ENCODE results near the gene PTAFR. TPM values are rescaled to one million over a fixed set of nuclear protein-coding genes. Genes with fewer than 3 reads are reported as not detected.
A peak's percentile ranks its signal among the peaks of the same experiment; 100 is the strongest.

Gene PTAFR
- total RNA-seq, 1 experiment from 2014 or later = 2.6 TPM

GRCh38 chr1:28173980-28174297 lies 2.6 kb downstream of the PTAFR start:
- POLR2A ChIA-PET = no interaction called here
- H3K36me3 Mint-ChIP-seq = no peaks in the 10 kb centered on the region
- TF ChIP-seq SP1 (CRISPR knock-in tag; conservative IDR thresholded peaks at IDR 0.05) (no peak), IRF1 (CRISPR knock-in tag; IDR thresholded peaks at IDR 0.05) (no peak), NFATC4 (CRISPR knock-in tag; IDR thresholded peaks at IDR 0.05) (no peak), OVOL2 (CRISPR knock-in tag; IDR thresholded peaks at IDR 0.05; ENCODE audit: borderline replicate concordance) (no peak), USF1 (CRISPR knock-in tag; IDR thresholded peaks at IDR 0.05) (no peak), PRRX2 (CRISPR knock-in tag; IDR thresholded peaks at IDR 0.05) (no peak), ZNF416 (CRISPR knock-in tag; IDR thresholded peaks at IDR 0.05) (no peak), MYBL2 (CRISPR knock-in tag; IDR thresholded peaks at IDR 0.05) (no peak)
- TF ChIP-seq, protein P1, sequence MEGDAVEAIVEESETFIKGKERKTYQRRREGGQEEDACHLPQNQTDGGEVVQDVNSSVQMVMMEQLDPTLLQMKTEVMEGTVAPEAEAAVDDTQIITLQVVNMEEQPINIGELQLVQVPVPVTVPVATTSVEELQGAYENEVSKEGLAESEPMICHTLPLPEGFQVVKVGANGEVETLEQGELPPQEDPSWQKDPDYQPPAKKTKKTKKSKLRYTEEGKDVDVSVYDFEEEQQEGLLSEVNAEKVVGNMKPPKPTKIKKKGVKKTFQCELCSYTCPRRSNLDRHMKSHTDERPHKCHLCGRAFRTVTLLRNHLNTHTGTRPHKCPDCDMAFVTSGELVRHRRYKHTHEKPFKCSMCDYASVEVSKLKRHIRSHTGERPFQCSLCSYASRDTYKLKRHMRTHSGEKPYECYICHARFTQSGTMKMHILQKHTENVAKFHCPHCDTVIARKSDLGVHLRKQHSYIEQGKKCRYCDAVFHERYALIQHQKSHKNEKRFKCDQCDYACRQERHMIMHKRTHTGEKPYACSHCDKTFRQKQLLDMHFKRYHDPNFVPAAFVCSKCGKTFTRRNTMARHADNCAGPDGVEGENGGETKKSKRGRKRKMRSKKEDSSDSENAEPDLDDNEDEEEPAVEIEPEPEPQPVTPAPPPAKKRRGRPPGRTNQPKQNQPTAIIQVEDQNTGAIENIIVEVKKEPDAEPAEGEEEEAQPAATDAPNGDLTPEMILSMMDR (IDR thresholded peaks at IDR 0.05) = no peak
- DNase-seq (ENCODE audit: low spot score) = no peak
- H3K27ac Mint-ChIP-seq = peak overlapping the region; percentile 86; the same call in 1 of the 2 replicates
- H3K9me3 Mint-ChIP-seq = no peaks in the 10 kb centered on the region
- ATAC-seq = no peak
- CTCF ChIA-PET = interaction anchor here (0.7 to 1.1 kb wide), 2 partner anchors 26 to 85 kb away, joined by 3 read pairs; partner anchors contain the start of gene EYA3
- H3K27me3 Mint-ChIP-seq (ENCODE audit: low read depth) = no peaks in the 10 kb centered on the region
- H3K4me1 Mint-ChIP-seq = peaks cover 10% of the 10 kb centered on the region
- no peak overlapping the region for H3K4me3 Mint-ChIP-seq

DNA sequence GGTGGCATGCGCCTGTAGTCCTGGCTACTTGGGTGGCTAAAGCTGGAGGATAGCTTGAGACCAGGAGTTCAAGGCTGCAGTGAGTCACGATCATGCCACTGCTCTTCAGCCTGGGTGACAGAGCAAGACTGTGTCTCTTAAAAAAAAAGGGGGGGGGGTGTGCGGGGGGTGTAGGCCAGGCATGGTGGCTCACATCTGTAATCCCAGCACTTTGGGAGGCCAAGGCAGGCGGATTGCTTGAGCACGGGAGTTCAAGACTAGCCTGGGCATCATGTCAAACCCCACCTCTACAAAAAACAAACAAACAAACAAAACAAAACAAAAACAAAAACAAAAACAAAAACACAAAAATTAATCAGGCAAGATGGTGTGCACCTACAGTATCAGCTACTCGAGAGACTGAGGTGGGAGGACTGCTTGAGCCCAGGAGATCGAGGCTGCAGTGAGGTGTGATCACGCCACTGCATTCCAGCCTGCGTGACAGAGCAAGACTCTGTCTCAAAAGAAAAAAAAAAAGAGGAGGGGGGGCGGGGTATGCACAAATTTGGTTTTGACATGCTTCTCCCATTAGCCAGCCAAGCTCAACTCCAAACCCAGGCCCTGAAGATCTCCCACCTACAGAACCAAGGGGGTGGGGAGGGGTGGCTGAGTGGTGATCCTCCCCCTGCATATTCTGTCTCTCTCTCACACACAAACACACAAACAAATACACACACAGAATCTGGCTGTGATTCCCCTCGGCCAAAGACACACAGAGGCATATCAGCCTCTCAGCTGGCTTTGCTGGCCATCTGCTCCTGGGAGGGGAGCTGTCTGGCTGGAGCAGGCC lies 3.1 kb downstream of the PTAFR start:
- ATAC-seq (no peak), DNase-seq (ENCODE audit: low spot score) (no peak)
- ChIA-PET POLR2A (interaction anchor here (0.6 kb wide), 1 partner anchor 9 kb away, joined by 4 read pairs; no protein-coding TSS in a partner anchor), CTCF (interaction anchor here (0.6 to 1.1 kb wide), 3 partner anchors 25 to 85 kb away, joined by 3 to 4 read pairs (median 3); partner anchors contain the start of gene EYA3)
- Mint-ChIP-seq H3K27ac (peak overlapping the region; percentile 86; the same call in 1 of the 2 replicates), H3K27me3 (ENCODE audit: low read depth) (no peaks in the 10 kb centered on the region), H3K9me3 (no peaks in the 10 kb centered on the region), H3K4me1 (peaks cover 10% of the 10 kb centered on the region), H3K36me3 (no peaks in the 10 kb centered on the region), H3K4me3 (no peak overlapping the region)
- TF ChIP-seq USF1 (CRISPR knock-in tag; IDR thresholded peaks at IDR 0.05) (no peak), IRF1 (CRISPR knock-in tag; IDR thresholded peaks at IDR 0.05) (no peak), ZNF396 (CRISPR knock-in tag; IDR thresholded peaks at IDR 0.05; ENCODE audit: borderline replicate concordance) (no peak), OVOL2 (CRISPR knock-in tag; IDR thresholded peaks at IDR 0.05; ENCODE audit: borderline replicate concordance) (no peak), ZNF671 (CRISPR knock-in tag; IDR thresholded peaks at IDR 0.05) (no peak), MXD4 (CRISPR knock-in tag; IDR thresholded peaks at IDR 0.05; ENCODE audit: borderline replicate concordance) (no peak), TEAD1 (CRISPR knock-in tag; IDR thresholded peaks at IDR 0.05) (no peak), ZNF423 (CRISPR knock-in tag; IDR thresholded peaks at IDR 0.05) (no peak)
- TF ChIP-seq, protein P2, sequence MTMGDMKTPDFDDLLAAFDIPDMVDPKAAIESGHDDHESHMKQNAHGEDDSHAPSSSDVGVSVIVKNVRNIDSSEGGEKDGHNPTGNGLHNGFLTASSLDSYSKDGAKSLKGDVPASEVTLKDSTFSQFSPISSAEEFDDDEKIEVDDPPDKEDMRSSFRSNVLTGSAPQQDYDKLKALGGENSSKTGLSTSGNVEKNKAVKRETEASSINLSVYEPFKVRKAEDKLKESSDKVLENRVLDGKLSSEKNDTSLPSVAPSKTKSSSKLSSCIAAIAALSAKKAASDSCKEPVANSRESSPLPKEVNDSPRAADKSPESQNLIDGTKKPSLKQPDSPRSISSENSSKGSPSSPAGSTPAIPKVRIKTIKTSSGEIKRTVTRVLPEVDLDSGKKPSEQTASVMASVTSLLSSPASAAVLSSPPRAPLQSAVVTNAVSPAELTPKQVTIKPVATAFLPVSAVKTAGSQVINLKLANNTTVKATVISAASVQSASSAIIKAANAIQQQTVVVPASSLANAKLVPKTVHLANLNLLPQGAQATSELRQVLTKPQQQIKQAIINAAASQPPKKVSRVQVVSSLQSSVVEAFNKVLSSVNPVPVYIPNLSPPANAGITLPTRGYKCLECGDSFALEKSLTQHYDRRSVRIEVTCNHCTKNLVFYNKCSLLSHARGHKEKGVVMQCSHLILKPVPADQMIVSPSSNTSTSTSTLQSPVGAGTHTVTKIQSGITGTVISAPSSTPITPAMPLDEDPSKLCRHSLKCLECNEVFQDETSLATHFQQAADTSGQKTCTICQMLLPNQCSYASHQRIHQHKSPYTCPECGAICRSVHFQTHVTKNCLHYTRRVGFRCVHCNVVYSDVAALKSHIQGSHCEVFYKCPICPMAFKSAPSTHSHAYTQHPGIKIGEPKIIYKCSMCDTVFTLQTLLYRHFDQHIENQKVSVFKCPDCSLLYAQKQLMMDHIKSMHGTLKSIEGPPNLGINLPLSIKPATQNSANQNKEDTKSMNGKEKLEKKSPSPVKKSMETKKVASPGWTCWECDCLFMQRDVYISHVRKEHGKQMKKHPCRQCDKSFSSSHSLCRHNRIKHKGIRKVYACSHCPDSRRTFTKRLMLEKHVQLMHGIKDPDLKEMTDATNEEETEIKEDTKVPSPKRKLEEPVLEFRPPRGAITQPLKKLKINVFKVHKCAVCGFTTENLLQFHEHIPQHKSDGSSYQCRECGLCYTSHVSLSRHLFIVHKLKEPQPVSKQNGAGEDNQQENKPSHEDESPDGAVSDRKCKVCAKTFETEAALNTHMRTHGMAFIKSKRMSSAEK (CRISPR knock-in tag; IDR thresholded peaks at IDR 0.05; ENCODE audit: borderline replicate concordance) = no peak
- TF ChIP-seq, protein P3, sequence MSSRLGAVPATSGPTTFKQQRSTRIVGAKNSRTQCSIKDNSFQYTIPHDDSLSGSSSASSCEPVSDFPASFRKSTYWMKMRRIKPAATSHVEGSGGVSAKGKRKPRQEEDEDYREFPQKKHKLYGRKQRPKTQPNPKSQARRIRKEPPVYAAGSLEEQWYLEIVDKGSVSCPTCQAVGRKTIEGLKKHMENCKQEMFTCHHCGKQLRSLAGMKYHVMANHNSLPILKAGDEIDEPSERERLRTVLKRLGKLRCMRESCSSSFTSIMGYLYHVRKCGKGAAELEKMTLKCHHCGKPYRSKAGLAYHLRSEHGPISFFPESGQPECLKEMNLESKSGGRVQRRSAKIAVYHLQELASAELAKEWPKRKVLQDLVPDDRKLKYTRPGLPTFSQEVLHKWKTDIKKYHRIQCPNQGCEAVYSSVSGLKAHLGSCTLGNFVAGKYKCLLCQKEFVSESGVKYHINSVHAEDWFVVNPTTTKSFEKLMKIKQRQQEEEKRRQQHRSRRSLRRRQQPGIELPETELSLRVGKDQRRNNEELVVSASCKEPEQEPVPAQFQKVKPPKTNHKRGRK (CRISPR knock-in tag; IDR thresholded peaks at IDR 0.05; ENCODE audit: borderline replicate concordance) = no peak
- TF ChIP-seq, protein P4, sequence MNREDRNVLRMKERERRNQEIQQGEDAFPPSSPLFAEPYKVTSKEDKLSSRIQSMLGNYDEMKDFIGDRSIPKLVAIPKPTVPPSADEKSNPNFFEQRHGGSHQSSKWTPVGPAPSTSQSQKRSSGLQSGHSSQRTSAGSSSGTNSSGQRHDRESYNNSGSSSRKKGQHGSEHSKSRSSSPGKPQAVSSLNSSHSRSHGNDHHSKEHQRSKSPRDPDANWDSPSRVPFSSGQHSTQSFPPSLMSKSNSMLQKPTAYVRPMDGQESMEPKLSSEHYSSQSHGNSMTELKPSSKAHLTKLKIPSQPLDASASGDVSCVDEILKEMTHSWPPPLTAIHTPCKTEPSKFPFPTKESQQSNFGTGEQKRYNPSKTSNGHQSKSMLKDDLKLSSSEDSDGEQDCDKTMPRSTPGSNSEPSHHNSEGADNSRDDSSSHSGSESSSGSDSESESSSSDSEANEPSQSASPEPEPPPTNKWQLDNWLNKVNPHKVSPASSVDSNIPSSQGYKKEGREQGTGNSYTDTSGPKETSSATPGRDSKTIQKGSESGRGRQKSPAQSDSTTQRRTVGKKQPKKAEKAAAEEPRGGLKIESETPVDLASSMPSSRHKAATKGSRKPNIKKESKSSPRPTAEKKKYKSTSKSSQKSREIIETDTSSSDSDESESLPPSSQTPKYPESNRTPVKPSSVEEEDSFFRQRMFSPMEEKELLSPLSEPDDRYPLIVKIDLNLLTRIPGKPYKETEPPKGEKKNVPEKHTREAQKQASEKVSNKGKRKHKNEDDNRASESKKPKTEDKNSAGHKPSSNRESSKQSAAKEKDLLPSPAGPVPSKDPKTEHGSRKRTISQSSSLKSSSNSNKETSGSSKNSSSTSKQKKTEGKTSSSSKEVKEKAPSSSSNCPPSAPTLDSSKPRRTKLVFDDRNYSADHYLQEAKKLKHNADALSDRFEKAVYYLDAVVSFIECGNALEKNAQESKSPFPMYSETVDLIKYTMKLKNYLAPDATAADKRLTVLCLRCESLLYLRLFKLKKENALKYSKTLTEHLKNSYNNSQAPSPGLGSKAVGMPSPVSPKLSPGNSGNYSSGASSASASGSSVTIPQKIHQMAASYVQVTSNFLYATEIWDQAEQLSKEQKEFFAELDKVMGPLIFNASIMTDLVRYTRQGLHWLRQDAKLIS (CRISPR knock-in tag; IDR thresholded peaks at IDR 0.05; ENCODE audit: borderline replicate concordance) = no peak

All from WTC11 (cell line).